Keratinocyte (primary cell): ENCODE data around the gene AGR2. TPM values are rescaled to one million over a fixed set of nuclear protein-coding genes. Genes with fewer than 3 reads are reported as not detected.

Experiments
- DNase-seq: peaks from one replicate; pipeline ENCODE4 v3.0.0-alpha.2; 2011; ENCODE audit warnings: low read depth, missing footprints, low spot score
- FAIRE-seq: peaks from 2 replicates; lab custom pipeline; 2011; peaks lifted over from hg19 to GRCh38; lab: Jason Lieb, UNC
- H2AFZ ChIP-seq: 2 replicates; pipeline ENCODE4 v1.6.0; 2012; ENCODE audit warnings: low read length, control low read depth, inconsistent platforms; ENCODE audit not compliant: control insufficient read depth
- H3K27ac ChIP-seq: 2 replicates; pipeline ENCODE4 v1.5.1; 2011; ENCODE audit warnings: low read length; ENCODE audit not compliant: control insufficient read depth, insufficient read depth
- H3K27me3 ChIP-seq: 3 replicates; pipeline ENCODE4 v1.6.0; 2011; ENCODE audit warnings: low read length; ENCODE audit not compliant: control insufficient read depth, insufficient read depth; ENCODE audit errors: extremely low read depth
- H3K36me3 ChIP-seq, 2 experiments: 2 replicates in 1 of 2; 3 replicates in 1 of 2; pipeline ENCODE4 v1.5.1; 2011; ENCODE audit warnings: low read length in 2 of 2, mild to moderate bottlenecking in 1 of 2; ENCODE audit not compliant: control insufficient read depth in 2 of 2, insufficient read depth in 2 of 2; ENCODE audit errors: extremely low read depth in 1 of 2
- H3K4me1 ChIP-seq: 3 replicates; pipeline ENCODE4 v1.5.1; 2011; ENCODE audit warnings: low read length; ENCODE audit not compliant: control insufficient read depth, insufficient read depth; ENCODE audit errors: extremely low read depth
- H3K4me2 ChIP-seq: 3 replicates; pipeline ENCODE4 v1.6.0; 2011; ENCODE audit warnings: low read depth, low read length; ENCODE audit not compliant: control insufficient read depth, insufficient read depth; ENCODE audit errors: extremely low read depth
- H3K4me3 ChIP-seq, 3 experiments: fragments of 200-600 bp in 1 of 3; sonication (generic) in 1 of 3; 2 replicates in 2 of 3; 3 replicates in 1 of 3; pipeline ENCODE4 v1.5.1; 2011 to 2016; ENCODE audit warnings: low read length in 3 of 3, mild to moderate bottlenecking in 3 of 3, control low read depth in 2 of 3, inconsistent platforms in 1 of 3, low read depth in 1 of 3, mixed read lengths in 1 of 3, mixed run types in 1 of 3, moderate library complexity in 1 of 3; ENCODE audit not compliant: control insufficient read depth in 2 of 3, insufficient read depth in 2 of 3; ENCODE audit errors: extremely low read depth in 1 of 3
- H3K79me2 ChIP-seq: 2 replicates; pipeline ENCODE4 v1.6.0; 2012; ENCODE audit warnings: low read length; ENCODE audit not compliant: control insufficient read depth, insufficient read depth
- H3K9ac ChIP-seq: 3 replicates; pipeline ENCODE4 v1.6.0; 2011; ENCODE audit warnings: low read length; ENCODE audit not compliant: control insufficient read depth, insufficient read depth; ENCODE audit errors: extremely low read depth
- H3K9me1 ChIP-seq: 3 replicates; pipeline ENCODE4 v1.6.0; 2011; ENCODE audit warnings: low read length; ENCODE audit not compliant: control insufficient read depth, insufficient read depth; ENCODE audit errors: extremely low read depth
- H3K9me3 ChIP-seq: 2 replicates; pipeline ENCODE4 v1.5.1; 2012; ENCODE audit warnings: low read depth, low read length; ENCODE audit not compliant: control insufficient read depth
- H4K20me1 ChIP-seq: 3 replicates; pipeline ENCODE4 v1.6.0; 2011; ENCODE audit warnings: low read length; ENCODE audit not compliant: control insufficient read depth, insufficient read depth; ENCODE audit errors: extremely low read depth
- CTCF ChIP-seq, 3 experiments: IDR thresholded peaks in 1 of 3; conservative IDR thresholded peaks in 1 of 3; optimal IDR thresholded peaks in 1 of 3; 2 replicates in 2 of 3; 3 replicates in 1 of 3; pipeline versions ENCODE3 to v1.5.1; 2011; ENCODE audit warnings: low read length in 3 of 3, mild to moderate bottlenecking in 3 of 3, moderate library complexity in 2 of 3, control low read depth in 1 of 3, inconsistent platforms in 1 of 3; ENCODE audit not compliant: insufficient read depth in 2 of 3; ENCODE audit errors: extremely low read depth in 1 of 3
- EZH2 ChIP-seq: IDR thresholded peaks from one replicate; pipeline ENCODE4 v1.6.1; 2012; ENCODE audit warnings: inconsistent platforms, mild to moderate bottlenecking, low read length, moderate library complexity
- dilution Hi-C: fragments of 300-500 bp; cut with MboI; formaldehyde crosslinking; loops from one replicate; pipeline ENCODE4 v1.7.0; 2020; ENCODE audit warnings: low sequenced_read_pairs; ENCODE audit not compliant: extremely low pct_ligation_motif_present
- polyA plus RNA-seq, 5 experiments: library from polyadenylated mRNA; depleted of rRNA in 3 of 5; stranded (reverse) in 3 of 5; stranded (forward) in 1 of 5; unstranded in 1 of 5; fragments of >200 nt; gene quantifications; 1 replicate in 1 of 5; 2 replicates in 3 of 5; 3 replicates in 1 of 5; pipeline versions ENCODE4 v1.2.1 to v1.2.3, GENCODE V29; 2011 to 2012; ENCODE audit warnings: missing spikeins in 2 of 5, low read depth in 1 of 5, low replicate concordance in 1 of 5

AGR2 gene
- polyA plus RNA-seq, 1 donor (not counting 4 experiments of a cell fraction or from before 2014, with no cell fraction given): 2.3 TPM

GRCh38 chr7:16817536-16817935, 12.7 kb upstream of the AGR2 start:
- H3K4me1 ChIP-seq: no peaks in the 10 kb centered on the region
- H4K20me1 ChIP-seq: no peaks in the 10 kb centered on the region
- no peaks in the 10 kb centered on the region for H3K9me3 ChIP-seq
- peak; percentile 58 for DNase-seq
- no peak overlapping the region for H2AFZ ChIP-seq
- H3K27me3 ChIP-seq: no peaks in the 10 kb centered on the region
- no peak overlapping the region for H3K4me2 ChIP-seq
- no peak overlapping the region for H3K27ac ChIP-seq
- TF ChIP-seq CTCF (optimal IDR thresholded peaks at IDR 0.05 in 1 of 3, IDR thresholded peaks at IDR 0.05 in 1 of 3, conservative IDR thresholded peaks at IDR 0.05 in 1 of 3; ENCODE audit: extremely low read depth in 1 of 3, insufficient read depth in 2 of 3, low read length in 3 of 3): no peak
- TF ChIP-seq EZH2: no peak
- no peaks in the 10 kb centered on the region for H3K36me3 ChIP-seq
- no peak overlapping the region for H3K4me3 ChIP-seq
- H3K9ac ChIP-seq: no peak overlapping the region
- FAIRE-seq: peak; percentile 51
- H3K79me2 ChIP-seq: no peaks in the 10 kb centered on the region
- dilution Hi-C loops: no loop called here
- no peaks in the 10 kb centered on the region for H3K9me1 ChIP-seq

- Histone ChIP-seq H2AFZ (no peak overlapping the region), H3K36me3 (no peaks in the 10 kb centered on the region), H3K9ac (no peak overlapping the region), H3K4me3 (no peak overlapping the region), H3K27ac (no peak overlapping the region), H3K4me1 (no peaks in the 10 kb centered on the region), H3K9me3 (no peaks in the 10 kb centered on the region), H4K20me1 (no peaks in the 10 kb centered on the region), H3K27me3 (no peaks in the 10 kb centered on the region), H3K9me1 (no peaks in the 10 kb centered on the region), H3K79me2 (no peaks in the 10 kb centered on the region), H3K4me2 (no peak overlapping the region)
- dilution Hi-C loops: no loop called here
- DNase-seq (no peak), FAIRE-seq (no peak)
- TF ChIP-seq EZH2: no peak
- no peak for TF ChIP-seq CTCF (optimal IDR thresholded peaks at IDR 0.05 in 1 of 3, IDR thresholded peaks at IDR 0.05 in 1 of 3, conservative IDR thresholded peaks at IDR 0.05 in 1 of 3; ENCODE audit: extremely low read depth in 1 of 3, insufficient read depth in 2 of 3, low read length in 3 of 3)
Measured at GRCh38 chr7:16816824-16817223, 12.0 kb upstream of the AGR2 start.
